H1 (cell line): Measurements from ENCODE around the gene PAPSS2.

ENCODE experiments used
- CHD1 ChIP-seq: IDR thresholded peaks from 2 replicates; pipeline ENCODE4 v1.6.1; 2012; ENCODE audit warnings: low read depth, low read length, improper control_type of control experiment
- JUN ChIP-seq: IDR thresholded peaks from 2 replicates; pipeline ENCODE4 v1.6.1; 2011; ENCODE audit warnings: low read depth, mild to moderate bottlenecking, improper control_type of control experiment, low read length
- NRF1 ChIP-seq: IDR thresholded peaks from 2 replicates; pipeline ENCODE4 v1.6.1; 2011; ENCODE audit warnings: mild to moderate bottlenecking, low read depth, low read length, improper control_type of control experiment
- POLR2A ChIP-seq, 2 experiments: IDR thresholded peaks; 1 replicate in 1 of 2; 2 replicates in 1 of 2; pipeline ENCODE4 v1.6.1; 2011; ENCODE audit warnings: low read depth in 2 of 2, low read length in 2 of 2, mild to moderate bottlenecking in 2 of 2; ENCODE audit errors: control extremely low read depth in 1 of 2
- RAD21 ChIP-seq, 2 experiments: IDR thresholded peaks in 1 of 2; conservative IDR thresholded peaks in 1 of 2; 2 replicates each; pipeline ENCODE4 v1.6.1; 2011; ENCODE audit warnings: low read depth in 2 of 2, low read length in 2 of 2, improper control_type of control experiment in 1 of 2, inconsistent platforms in 1 of 2, mild to moderate bottlenecking in 1 of 2, moderate library complexity in 1 of 2
- RXRA ChIP-seq: IDR thresholded peaks from 2 replicates; pipeline ENCODE4 v1.6.1; 2011; ENCODE audit warnings: low read depth, mild to moderate bottlenecking, low read length, moderate library complexity; ENCODE audit not compliant: insufficient read depth
- TAF1 ChIP-seq: IDR thresholded peaks from 2 replicates; pipeline ENCODE4 v1.6.1; 2011; ENCODE audit warnings: mild to moderate bottlenecking, low read depth, low read length
- TF ChIP-seq, protein P1 (sequence below), 3 experiments: IDR thresholded peaks; 1 replicate in 2 of 3; 2 replicates in 1 of 3; pipeline versions ENCODE4 v1.5.1 to v1.6.1; 2011; ENCODE audit warnings: low read length in 3 of 3, mild to moderate bottlenecking in 3 of 3, inconsistent platforms in 2 of 3, low read depth in 1 of 3, moderate library complexity in 1 of 3; ENCODE audit not compliant: insufficient read depth in 1 of 3; ENCODE audit errors: control extremely low read depth in 1 of 3

DNA sequence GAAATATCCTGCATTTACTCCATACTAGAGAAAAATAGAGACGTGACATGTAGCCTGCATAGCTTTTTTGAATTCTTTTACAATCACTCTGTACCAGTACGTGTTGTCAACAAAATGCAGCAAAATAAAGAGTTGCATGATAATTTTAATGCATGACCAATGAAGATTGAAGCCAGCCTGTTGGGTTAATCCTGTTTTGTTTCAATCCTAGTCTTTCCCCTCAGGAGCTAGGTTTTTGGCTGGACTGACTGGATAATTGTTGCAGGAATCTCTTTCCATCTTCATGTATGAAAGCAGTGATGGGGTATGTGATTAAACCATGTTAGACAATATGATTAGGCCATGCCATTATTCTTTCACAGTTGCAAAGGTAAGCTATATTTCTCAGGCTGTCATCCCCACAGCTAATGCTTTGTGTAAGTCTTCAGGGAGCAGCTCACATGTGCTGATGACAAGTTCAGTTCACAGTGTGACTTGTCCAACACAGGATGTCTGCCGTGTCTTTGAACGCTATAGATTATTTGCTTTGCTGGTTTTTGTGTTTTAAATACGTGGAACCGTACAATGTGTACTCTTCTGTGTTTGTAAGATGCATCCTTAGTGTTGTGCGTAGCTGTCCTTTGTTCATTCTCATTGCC lies 24.4 kb downstream of the PAPSS2 start:
- no peak for TF ChIP-seq CHD1
- TF ChIP-seq, protein P1, sequence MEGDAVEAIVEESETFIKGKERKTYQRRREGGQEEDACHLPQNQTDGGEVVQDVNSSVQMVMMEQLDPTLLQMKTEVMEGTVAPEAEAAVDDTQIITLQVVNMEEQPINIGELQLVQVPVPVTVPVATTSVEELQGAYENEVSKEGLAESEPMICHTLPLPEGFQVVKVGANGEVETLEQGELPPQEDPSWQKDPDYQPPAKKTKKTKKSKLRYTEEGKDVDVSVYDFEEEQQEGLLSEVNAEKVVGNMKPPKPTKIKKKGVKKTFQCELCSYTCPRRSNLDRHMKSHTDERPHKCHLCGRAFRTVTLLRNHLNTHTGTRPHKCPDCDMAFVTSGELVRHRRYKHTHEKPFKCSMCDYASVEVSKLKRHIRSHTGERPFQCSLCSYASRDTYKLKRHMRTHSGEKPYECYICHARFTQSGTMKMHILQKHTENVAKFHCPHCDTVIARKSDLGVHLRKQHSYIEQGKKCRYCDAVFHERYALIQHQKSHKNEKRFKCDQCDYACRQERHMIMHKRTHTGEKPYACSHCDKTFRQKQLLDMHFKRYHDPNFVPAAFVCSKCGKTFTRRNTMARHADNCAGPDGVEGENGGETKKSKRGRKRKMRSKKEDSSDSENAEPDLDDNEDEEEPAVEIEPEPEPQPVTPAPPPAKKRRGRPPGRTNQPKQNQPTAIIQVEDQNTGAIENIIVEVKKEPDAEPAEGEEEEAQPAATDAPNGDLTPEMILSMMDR (IDR thresholded peaks at IDR 0.05; ENCODE audit: control extremely low read depth in 1 of 3, insufficient read depth in 1 of 3, low read depth in 1 of 3, low read length in 3 of 3), result no peak
- TF ChIP-seq NRF1, result no peak
- TF ChIP-seq POLR2A (IDR thresholded peaks at IDR 0.05; ENCODE audit: control extremely low read depth in 1 of 2, low read depth in 2 of 2, low read length in 2 of 2), result no peak
- no peak for TF ChIP-seq TAF1
- no peak for TF ChIP-seq JUN
- TF ChIP-seq RXRA, result no peak
- no peak for TF ChIP-seq RAD21 (IDR thresholded peaks at IDR 0.05 in 1 of 2, conservative IDR thresholded peaks at IDR 0.05 in 1 of 2; ENCODE audit: low read depth in 2 of 2, low read length in 2 of 2)
